Suprapubic skin (tissue), 4 donors: ENCODE data around the gene NFATC2. TPM values are rescaled to one million over a fixed set of nuclear protein-coding genes. Genes with fewer than 3 reads are reported as not detected.

Experiments
- DNase-seq, 2 donors: peaks; one replicate each; pipeline ENCODE4 v3.0.0-alpha.2; 2019; ENCODE audit warnings: low spot score in 2 of 2
- H3K27ac ChIP-seq: fragments of 200-600 bp; sonication (generic); one replicate; pipeline ENCODE4 v1.5.1; 2019
- H3K27me3 ChIP-seq: fragments of 200-600 bp; sonication (generic); one replicate; pipeline ENCODE4 v1.5.1; 2019
- H3K36me3 ChIP-seq: fragments of 200-600 bp; sonication (generic); one replicate; pipeline ENCODE4 v1.5.1; 2019
- H3K4me1 ChIP-seq: fragments of 200-600 bp; sonication (generic); one replicate; pipeline ENCODE4 v1.5.1; 2019
- H3K4me3 ChIP-seq: fragments of 200-600 bp; sonication (generic); one replicate; pipeline ENCODE4 v1.5.1; 2019; ENCODE audit warnings: mild to moderate bottlenecking
- H3K9me3 ChIP-seq: fragments of 200-600 bp; sonication (generic); one replicate; pipeline ENCODE4 v1.5.1; 2019
- CTCF ChIP-seq, 2 donors: fragments of 200-600 bp in 1 of 2; fragments of 450-650 bp in 1 of 2; sonication (generic) in 1 of 2; IDR thresholded peaks; one replicate each; pipeline ENCODE4 v1.5.1; 2016 to 2019; ENCODE audit warnings: antibody characterized with exemption in 2 of 2, mild to moderate bottlenecking in 1 of 2, moderate library complexity in 1 of 2
- EP300 ChIP-seq: sonication (generic); formaldehyde crosslinking; IDR thresholded peaks from one replicate; pipeline ENCODE4 v1.6.1; 2017; ENCODE audit warnings: antibody characterized with exemption
- POLR2A ChIP-seq, 2 donors: fragments of 450-650 bp; IDR thresholded peaks; one replicate each; pipeline ENCODE4 v1.6.1; 2017; ENCODE audit warnings: antibody characterized with exemption in 2 of 2, mild to moderate bottlenecking in 2 of 2, moderate library complexity in 2 of 2
- POLR2AphosphoS5 ChIP-seq, 3 donors: sonication (generic); formaldehyde crosslinking; IDR thresholded peaks; one replicate each; pipeline ENCODE4 v1.6.1; 2017; ENCODE audit warnings: antibody characterized with exemption in 3 of 3
- WGBS: methylation state at CpG from one replicate; pipeline ENCODE4 v1.1.5; 2018; 5-methylcytosine and 5-hydroxymethylcytosine counted together
- total RNA-seq, 4 donors: library from RNA; depleted of rRNA; stranded (reverse); fragments of >200 nt; gene quantifications; one replicate each; pipeline ENCODE4 v1.1.0, GENCODE V29; 2016

NFATC2 gene
- total RNA-seq, 4 donors from 2014 or later, result 5.4 to 15.7 (median 8.4) TPM

GRCh38 chr20:51423290-51423667 lies 119.2 kb downstream of the NFATC2 start:
- Histone ChIP-seq H3K27me3 (no peaks in the 10 kb centered on the region), H3K27ac (no peak overlapping the region), H3K36me3 (no peaks in the 10 kb centered on the region), H3K9me3 (no peaks in the 10 kb centered on the region), H3K4me3 (no peak overlapping the region), H3K4me1 (no peaks in the 10 kb centered on the region)
- DNase-seq, result no peak
- TF ChIP-seq POLR2AphosphoS5 (IDR thresholded peaks at IDR 0.05), result no peak
- no peak for TF ChIP-seq EP300
- TF ChIP-seq CTCF (IDR thresholded peaks at IDR 0.05), result no peak
- TF ChIP-seq POLR2A (IDR thresholded peaks at IDR 0.05), result no peak
- 95% methylated on average over 1 of the region's 1 CpG for WGBS

GRCh38 chr20:51422514-51423289 lies 119.8 kb downstream of the NFATC2 start:
- no peak for DNase-seq
- Histone ChIP-seq H3K27ac (no peak overlapping the region), H3K9me3 (no peaks in the 10 kb centered on the region), H3K4me1 (no peaks in the 10 kb centered on the region), H3K36me3 (no peaks in the 10 kb centered on the region), H3K27me3 (no peaks in the 10 kb centered on the region), H3K4me3 (no peak overlapping the region)
- TF ChIP-seq EP300, result no peak
- TF ChIP-seq POLR2AphosphoS5 (IDR thresholded peaks at IDR 0.05), result no peak
- no peak for TF ChIP-seq CTCF (IDR thresholded peaks at IDR 0.05)
- no peak for TF ChIP-seq POLR2A (IDR thresholded peaks at IDR 0.05)
- WGBS, result 95% methylated on average over 4 of the region's 4 CpGs

GRCh38 chr20:51420805-51421204 lies 121.7 kb downstream of the NFATC2 start:
- 89% methylated on average over 3 of the region's 3 CpGs for WGBS
- H3K27ac ChIP-seq, result no peak overlapping the region
- H3K36me3 ChIP-seq, result no peaks in the 10 kb centered on the region
- H3K4me3 ChIP-seq, result no peak overlapping the region
- DNase-seq, result no peak
- no peaks in the 10 kb centered on the region for H3K4me1 ChIP-seq
- no peaks in the 10 kb centered on the region for H3K9me3 ChIP-seq
- TF ChIP-seq POLR2A (IDR thresholded peaks at IDR 0.05), result no peak
- TF ChIP-seq EP300, result no peak
- TF ChIP-seq CTCF (IDR thresholded peaks at IDR 0.05), result no peak
- no peak for TF ChIP-seq POLR2AphosphoS5 (IDR thresholded peaks at IDR 0.05)
- H3K27me3 ChIP-seq, result no peaks in the 10 kb centered on the region

GRCh38 chr20:51420111-51420510 lies 122.4 kb downstream of the NFATC2 start:
- no peak for DNase-seq
- WGBS, result 28% methylated on average over 1 of the region's 1 CpG
- Histone ChIP-seq H3K36me3 (no peaks in the 10 kb centered on the region), H3K4me1 (no peaks in the 10 kb centered on the region), H3K9me3 (no peaks in the 10 kb centered on the region), H3K4me3 (no peak overlapping the region), H3K27ac (no peak overlapping the region), H3K27me3 (no peaks in the 10 kb centered on the region)
- TF ChIP-seq POLR2A (IDR thresholded peaks at IDR 0.05) (no peak), POLR2AphosphoS5 (IDR thresholded peaks at IDR 0.05) (no peak), EP300 (no peak), CTCF (IDR thresholded peaks at IDR 0.05) (no peak)

- no peak for DNase-seq
- H3K4me3 ChIP-seq, result no peak overlapping the region
- no peaks in the 10 kb centered on the region for H3K36me3 ChIP-seq
- H3K27me3 ChIP-seq, result no peaks in the 10 kb centered on the region
- no peak for TF ChIP-seq CTCF (IDR thresholded peaks at IDR 0.05)
- no peak for TF ChIP-seq POLR2A (IDR thresholded peaks at IDR 0.05)
- no peak for TF ChIP-seq POLR2AphosphoS5 (IDR thresholded peaks at IDR 0.05)
- no peak for TF ChIP-seq EP300
- WGBS, result 79% methylated on average over 4 of the region's 4 CpGs
- H3K27ac ChIP-seq, result no peak overlapping the region
- H3K4me1 ChIP-seq, result no peaks in the 10 kb centered on the region
- no peaks in the 10 kb centered on the region for H3K9me3 ChIP-seq
Measured at GRCh38 chr20:51419646-51420045, 122.9 kb downstream of the NFATC2 start.
